T-helper 1 cell treated with Interleukin-12 subunit alpha and Interleukin-12 subunit beta and Interleukin-4 antibody, amounts not matched to agents 30 ng/mL and 1 ng/mL, for 36 hours (primary cell): ENCODE results near the gene HRC. TPM values are rescaled to one million over a fixed set of nuclear protein-coding genes. Genes with fewer than 3 reads are reported as not detected.

Experiments used
- intact Hi-C: fragments of 100-400 bp; cut with micrococcal nuclease; formaldehyde crosslinking; loops from one replicate; pipeline ENCODE4 v1.15.1; 2024
- total RNA-seq: library from RNA; stranded (reverse); gene quantifications from 2 replicates; pipeline ENCODE4 v1.2.3, GENCODE V29; 2022

The HRC gene
- total RNA-seq, 1 donor from 2014 or later, result not detected

DNA sequence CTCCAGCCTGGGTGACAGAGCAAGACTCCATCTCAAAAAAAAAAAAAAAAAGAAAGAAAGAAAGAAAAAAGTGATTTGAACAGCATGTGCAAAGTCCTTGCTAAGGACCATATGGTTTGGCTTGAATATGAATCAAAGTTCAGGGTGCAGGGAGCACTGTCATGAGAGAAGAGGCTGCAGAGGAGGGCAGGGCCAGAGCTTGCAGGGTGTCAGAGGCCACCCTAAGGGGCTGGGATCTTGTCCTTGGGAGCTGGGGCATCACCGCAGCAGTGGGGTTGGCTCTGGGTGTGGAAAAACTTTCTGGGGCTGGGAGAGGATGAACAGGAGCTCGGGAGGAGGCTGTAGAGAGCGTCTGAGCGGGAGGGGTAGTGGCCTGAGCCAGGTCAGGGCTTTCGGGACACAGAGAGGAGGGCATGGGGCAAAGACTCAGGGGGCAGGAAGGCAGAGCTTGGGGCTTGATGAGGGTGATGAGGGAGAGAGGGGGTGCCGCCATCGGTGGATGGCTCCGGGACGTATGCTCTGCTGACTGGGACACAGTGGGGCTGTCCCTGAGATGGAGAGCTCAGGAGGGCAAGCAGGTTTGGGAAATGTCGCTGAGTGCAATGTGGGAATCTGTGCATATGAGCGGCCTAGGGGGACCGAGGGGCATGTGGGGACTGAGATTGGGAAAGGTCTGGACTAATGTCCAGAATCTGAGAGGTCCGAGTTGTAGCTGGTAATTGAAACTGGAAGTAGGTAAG, 5.4 kb upstream of the HRC start:
- intact Hi-C loops, result no loop called here

DNA sequence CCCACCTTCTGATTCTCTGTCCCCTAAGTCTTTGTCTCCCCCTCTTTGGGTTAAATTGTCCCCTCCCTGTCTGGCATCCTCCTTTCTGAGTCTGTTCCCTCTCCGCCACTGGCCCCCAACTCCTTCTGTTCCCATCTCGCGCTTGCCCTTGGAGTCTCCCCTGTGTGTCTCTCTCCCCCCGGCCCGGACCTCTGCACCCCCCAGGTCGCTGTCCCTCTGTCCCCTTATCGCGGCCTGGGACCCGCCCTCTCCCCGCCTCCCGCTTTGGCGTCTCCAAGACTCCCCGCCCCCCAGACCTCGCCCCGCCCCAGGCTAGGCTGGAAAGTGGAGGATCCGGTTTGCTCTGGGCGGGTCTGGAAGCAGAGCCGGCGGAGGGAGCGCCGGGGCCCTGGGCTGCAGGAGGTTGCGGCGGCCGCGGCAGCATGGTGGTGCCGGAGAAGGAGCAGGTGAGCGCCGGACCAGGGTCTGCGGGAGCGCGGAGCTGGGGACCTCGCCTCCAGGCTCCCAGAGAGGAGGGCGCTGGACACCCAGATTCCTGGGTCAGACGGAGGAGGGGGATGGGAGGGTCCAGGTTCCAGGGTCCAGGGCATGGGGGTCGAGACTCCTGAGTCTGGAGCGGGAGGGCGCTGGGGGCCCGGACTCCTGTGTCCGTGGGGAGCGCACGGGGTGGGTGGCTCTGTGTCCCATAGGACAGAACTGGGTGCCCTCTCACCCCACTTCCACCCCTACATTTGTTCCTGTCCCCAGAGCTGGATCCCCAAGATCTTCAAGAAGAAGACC, 2.4 kb upstream of the HRC start, which contains the start of gene TRPM4:
TSS of gene TRPM4 (plus strand) at position 348 of the 780 bp plus-strand sequence. CDS start at position 423, 75 bp downstream.
- intact Hi-C loops, result loop anchor here (1.0 kb wide), 1 partner anchor 11 kb away; no protein-coding TSS in a partner anchor

DNA sequence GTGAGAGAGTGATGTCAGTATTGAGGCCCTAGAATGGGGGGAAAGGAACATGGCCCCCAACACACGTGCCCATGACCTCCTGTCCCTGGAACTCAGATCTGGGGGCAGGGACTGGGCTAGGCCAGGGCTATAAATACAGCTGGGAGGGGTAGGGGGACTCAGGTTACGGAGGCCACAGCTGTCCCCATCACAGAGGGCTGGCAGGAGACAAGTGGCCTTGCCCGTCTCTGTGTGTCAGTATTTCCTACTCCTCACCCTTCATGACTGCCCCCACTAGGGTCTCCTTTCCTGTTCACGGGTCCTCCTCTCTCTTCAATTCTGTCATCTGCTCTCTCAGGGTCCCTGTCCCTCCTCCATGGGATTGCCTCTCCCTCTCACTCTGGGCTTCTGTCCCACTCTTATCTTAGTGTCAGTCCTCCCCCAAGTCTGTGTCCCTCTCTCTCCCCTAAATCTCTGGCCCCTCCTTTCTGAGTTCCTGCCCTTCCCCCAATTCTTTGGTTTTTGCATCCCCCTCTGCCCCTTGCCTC, 687 bp upstream of the HRC start:
- intact Hi-C loops, result no loop called here

DNA sequence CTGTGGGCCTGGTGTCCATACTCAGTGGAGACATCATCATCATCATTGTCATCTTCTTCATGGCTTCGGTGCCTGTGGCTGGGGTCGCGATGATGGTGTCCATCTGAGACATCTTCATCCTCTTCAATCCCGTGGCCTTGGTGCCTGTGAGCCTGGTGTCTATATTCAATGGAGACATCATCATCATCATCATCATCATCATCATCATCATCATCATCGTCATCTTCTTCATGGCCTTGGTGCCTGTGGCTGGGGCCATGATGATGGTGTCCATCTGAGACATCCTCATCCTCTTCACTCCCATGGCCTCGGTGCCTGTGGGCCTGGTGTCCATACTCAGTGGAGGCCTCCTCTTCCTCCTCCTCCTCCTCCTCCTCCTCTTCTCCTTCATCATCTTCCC, 917 bp downstream of the HRC start:
- intact Hi-C loops, result no loop called here

DNA sequence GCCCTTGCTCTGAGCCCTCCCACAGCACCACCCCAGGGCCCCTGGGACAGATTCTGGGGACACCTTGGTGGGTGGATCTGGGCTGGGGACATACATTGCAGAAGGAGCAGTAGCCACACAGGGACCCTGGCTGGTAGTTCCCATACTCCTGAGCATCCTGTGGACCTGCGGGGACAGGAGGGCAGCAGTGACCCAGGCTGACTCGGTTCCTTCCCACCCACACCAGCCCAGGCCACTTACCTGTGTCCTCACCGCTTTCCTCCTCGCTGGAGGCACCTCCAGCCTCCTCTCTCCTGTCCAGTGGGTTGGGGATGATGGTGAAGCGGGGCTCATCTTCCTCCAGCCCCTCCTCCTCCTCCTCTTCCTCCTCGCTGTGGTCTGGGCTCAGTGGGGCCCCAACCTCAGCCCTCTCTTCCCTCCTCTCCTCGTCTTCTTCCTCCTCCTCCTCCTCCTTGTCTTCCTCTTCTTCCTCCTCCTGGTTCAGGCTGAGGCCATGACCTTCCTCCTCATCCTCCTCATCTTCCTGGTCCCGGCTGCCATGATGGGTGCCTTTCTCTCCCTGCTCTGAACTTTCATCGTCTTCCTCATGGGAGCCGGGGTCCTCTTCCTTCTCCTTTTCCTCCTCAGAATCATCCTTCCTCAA, 1.9 kb downstream of the HRC start:
- intact Hi-C loops, result no loop called here

GRCh38 chr19:49152119-49152550, 3.1 kb downstream of the HRC start:
- intact Hi-C loops, result no loop called here

DNA sequence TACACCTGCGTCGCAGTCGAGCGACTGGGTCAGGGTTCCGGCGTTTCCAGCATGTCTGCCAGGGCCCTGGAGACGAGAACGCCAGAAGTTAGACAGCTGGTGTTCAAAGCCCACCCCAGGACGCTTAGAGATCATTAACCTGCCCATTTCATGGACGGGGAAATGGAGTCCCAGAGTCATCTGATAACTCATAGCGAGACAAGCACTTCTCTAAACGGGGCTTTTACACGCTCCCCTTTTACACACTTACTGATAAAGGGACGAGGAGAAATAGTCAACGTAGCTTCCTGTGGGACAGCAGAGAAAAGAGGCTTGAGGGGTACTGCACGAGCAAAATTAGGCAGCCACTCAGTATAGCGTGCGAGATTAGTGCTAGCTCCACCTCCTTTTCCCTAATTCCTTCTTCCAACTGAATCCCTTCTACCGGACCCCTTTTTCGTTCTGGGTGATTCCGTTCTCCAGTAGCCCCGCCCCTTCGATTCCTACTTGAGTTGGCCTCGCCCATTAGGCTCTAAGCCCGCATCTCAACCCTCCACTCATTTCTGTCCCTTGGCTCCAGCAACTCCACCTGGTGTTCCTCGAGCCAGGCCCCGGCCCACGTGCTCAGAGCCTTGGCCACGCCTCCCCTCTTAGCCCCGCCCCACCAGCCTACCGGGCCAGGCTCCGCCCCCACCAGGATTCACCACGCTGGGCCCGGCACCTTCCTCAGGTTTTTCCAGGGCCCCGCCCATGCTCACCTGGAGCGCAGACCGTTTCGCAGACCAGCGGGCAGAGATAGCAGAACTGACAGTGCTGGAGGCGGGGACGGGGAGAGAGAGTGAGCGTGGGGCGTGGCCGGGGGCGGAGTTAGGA, 3.7 kb downstream of the HRC start:
- intact Hi-C loops, result no loop called here

DNA sequence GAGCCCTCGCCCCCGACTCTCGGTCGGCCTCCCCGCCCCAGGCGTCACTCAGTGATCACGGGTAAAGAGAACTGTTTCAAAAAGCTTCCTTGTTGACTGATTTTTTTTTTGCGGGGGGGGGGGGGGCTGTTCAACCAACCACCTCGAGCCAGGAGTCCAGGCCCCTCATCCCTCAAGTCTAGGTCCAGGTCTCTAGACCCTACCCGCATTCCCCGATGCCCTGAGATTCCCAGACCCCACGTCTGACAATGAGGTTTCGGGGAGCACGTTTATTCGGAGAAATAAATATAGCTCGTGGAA, 4.3 kb downstream of the HRC start:
- intact Hi-C loops, result loop anchor here (1.0 kb wide), 1 partner anchor 66 kb away; the partner anchor contains the start of gene SNRNP70

- intact Hi-C loops, result loop anchor here (1.0 kb wide), 1 partner anchor 65 kb away; the partner anchor contains the start of gene SNRNP70
Measured at GRCh38 chr19:49150106-49150943, 4.9 kb downstream of the HRC start.

- intact Hi-C loops, result loop anchor here (1.0 to 5.0 kb wide), 3 partner anchors 21 to 157 kb away; partner anchors contain the start of genes GYS1, RUVBL2 and SNRNP70
Measured at GRCh38 chr19:49149652-49150105, 5.5 kb downstream of the HRC start.

DNA sequence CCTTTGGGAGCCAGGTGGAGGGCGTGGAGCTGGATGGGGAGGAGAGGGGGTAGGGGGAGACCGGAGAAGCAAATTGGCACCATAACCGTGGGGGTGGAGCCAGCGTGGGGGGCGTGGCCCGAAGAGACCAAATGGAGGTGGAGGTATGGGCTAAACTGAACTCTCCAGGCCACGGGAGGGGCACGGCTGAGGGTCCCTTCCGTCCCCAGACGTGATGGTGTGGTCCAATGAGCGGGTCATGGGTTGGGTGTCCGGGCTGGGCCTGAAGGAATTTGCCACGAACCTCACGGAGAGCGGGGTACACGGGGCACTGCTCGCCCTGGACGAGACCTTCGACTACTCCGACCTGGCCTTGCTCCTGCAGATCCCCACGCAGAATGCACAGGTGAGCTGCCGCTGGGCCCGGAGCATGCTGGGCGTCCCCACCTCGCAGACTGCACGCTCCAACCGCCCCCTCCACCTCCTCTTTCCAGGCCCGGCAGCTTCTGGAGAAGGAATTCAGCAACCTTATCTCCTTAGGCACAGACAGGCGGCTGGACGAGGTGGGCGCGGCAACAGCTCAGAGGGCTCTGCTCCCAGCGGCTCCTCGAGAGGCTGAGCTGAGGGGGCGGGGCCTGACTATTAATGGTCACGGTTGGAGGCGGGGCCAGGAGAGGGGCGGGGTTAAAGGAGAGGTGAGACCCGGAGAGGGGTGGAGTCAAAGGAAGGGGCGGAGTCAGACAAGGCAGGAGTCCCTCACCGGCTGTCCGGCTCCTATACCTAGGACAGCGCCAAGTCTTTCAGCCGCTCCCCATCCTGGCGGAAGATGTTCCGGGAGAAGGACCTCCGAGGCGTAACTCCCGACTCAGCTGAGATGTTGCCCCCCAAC, 6.2 kb downstream of the HRC start:
- intact Hi-C loops, result loop anchor here (1.0 to 5.0 kb wide), 2 partner anchors 21 to 157 kb away; partner anchors contain the start of genes GYS1 and RUVBL2

GRCh38 chr19:49148044-49148682, 7.0 kb downstream of the HRC start:
- intact Hi-C loops, result loop anchor here (5.0 kb wide), 1 partner anchor 156 kb away; the partner anchor contains the start of genes GYS1 and RUVBL2

GRCh38 chr19:49146408-49146770, 8.8 kb downstream of the HRC start:
- intact Hi-C loops, result loop anchor here (1.0 to 5.0 kb wide), 4 partner anchors 11 to 154 kb away; partner anchors contain the start of genes C19orf73, GYS1, PPFIA3 and RUVBL2

- intact Hi-C loops, result loop anchor here (1.0 to 5.0 kb wide), 7 partner anchors 12 to 153 kb away; partner anchors contain the start of genes C19orf73, GYS1, PPFIA3 and RUVBL2
Measured at GRCh38 chr19:49145573-49146407, 9.4 kb downstream of the HRC start.

DNA sequence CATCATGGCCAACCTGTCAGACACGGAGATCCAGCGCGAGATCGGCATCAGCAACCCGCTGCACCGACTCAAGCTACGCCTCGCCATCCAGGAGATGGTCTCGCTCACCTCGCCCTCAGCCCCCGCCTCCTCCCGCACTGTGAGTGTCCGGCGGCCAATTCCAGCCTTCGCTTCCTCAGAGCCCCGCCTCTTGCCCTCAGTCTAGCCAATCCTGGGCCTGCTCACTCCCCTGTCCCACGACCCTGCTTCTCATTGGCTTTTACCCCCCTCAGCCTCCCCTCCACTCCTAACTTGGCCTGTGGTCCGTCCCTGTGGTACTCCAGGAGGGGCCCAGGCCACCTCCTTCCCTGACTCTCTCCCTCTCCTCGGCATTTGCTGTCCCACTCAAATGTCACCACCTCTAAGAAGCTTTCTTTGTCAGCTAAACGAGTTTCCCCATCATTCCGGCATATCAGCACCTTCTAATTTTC, 12.3 kb downstream of the HRC start:
- intact Hi-C loops, result loop anchor here (2.0 kb wide), 1 partner anchor 24 kb away; the partner anchor contains the start of genes C19orf73 and PPFIA3

GRCh38 chr19:49141352-49141751, 13.8 kb downstream of the HRC start:
- intact Hi-C loops, result no loop called here

- intact Hi-C loops, result no loop called here
Measured at GRCh38 chr19:49140951-49141350, 14.2 kb downstream of the HRC start.
